Measurements from ENCODE around the gene TMEM120B. TPM values are rescaled to one million over a fixed set of nuclear protein-coding genes. Genes with fewer than 3 reads are reported as not detected.
"Not testable (repeated sequence)": the region's sequence is repeated elsewhere in the genome, so short reads cannot be mapped to it uniquely, and the experiment has no call there.

TMEM120B gene
- polyA plus RNA-seq, 3 donors: 6.1 to 10.6 (median 8.3) TPM

DNA sequence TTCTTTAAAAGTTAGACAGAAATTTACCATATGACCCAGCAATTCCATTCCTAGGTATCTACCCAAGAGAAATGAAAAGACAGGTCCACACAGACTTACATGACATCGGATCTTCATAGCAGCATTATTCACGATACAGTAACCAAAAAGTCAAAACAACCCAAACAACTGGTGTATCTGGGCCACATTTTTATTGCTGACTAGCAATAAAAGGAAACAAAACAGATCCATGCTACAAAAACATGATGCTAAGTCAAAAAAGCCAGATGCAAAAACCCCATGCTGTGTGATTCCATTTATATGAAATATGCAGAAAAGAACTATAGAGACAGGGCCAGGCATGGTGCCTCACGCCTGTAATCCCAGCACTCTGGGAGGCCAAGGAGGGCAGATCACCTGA lies 12.9 kb downstream of the TMEM120B start:
- 89 to 97% (median 94%) methylated on average over 3 of the region's 3 CpGs for WGBS, 3 donors
- no peak overlapping the region for H3K27ac ChIP-seq (ENCODE audit: low read depth, low read length)

DNA sequence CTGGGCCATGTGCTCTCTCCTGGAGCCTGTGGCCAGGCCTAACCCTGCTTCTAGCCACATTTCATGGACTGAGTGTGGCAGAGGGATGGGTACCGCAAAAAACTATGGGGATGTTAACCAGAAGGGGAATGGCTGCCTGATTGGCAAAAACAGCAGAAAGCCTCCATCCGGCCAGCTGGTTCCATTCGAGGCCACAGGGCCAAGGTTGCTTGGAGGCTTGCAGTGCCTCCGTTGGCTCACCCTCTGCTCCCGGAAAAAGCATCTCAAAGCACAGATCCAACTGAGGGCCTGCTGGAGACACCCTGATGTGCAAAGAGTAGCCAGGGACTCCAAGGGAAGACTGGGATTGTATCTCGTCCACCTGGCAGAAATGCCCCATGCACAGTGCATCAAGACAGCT lies 16.5 kb downstream of the TMEM120B start:
- 92 to 96% (median 95%) methylated on average over 6 of the region's 6 CpGs for WGBS, 3 donors
- H3K27ac ChIP-seq (ENCODE audit: low read depth, low read length): no peak overlapping the region

DNA sequence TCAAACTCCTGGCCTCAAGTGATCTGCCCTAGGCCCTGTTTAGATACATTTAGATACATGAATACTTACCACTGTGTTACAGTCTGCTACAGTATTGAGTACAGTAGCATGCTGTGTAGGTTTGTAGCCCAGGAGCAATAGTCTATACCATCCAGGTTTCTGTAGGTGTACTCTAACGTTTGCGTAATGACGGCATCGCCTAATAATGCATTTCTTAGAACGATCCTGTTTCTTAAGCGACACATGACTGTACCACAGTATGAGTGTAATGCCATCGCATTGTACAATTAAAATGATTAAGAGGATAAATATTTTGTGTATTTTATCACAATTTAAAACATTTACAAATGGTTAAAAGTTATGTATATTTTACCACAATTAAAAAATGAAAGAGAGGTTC lies 18.9 kb downstream of the TMEM120B start:
- WGBS, 3 donors: 93 to 97% (median 96%) methylated on average over 7 of the region's 7 CpGs
- no peak overlapping the region for H3K27ac ChIP-seq (ENCODE audit: low read depth, low read length)

DNA sequence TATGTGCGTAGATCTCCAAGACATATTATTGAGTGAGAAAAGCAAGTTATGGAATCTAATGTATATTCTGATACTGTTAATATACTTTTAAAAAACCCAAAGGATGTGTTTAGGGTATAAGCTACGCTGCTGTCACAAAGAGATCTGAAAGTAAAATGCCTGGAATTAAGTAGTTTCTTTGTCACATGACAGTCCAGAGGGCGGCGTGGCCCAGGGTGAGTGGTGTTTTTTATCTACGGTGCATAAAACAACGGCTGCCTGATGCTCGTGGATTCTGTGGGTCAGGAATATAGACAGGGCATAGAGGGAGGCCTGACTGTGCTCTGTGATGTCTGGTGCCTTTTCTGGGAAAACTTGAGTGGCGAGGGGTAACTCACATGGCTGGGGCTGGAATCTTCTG lies 21.3 kb downstream of the TMEM120B start:
- 86 to 89% (median 89%) methylated on average over 8 of the region's 8 CpGs for WGBS, 3 donors
- no peak overlapping the region for H3K27ac ChIP-seq (ENCODE audit: low read depth, low read length)

DNA sequence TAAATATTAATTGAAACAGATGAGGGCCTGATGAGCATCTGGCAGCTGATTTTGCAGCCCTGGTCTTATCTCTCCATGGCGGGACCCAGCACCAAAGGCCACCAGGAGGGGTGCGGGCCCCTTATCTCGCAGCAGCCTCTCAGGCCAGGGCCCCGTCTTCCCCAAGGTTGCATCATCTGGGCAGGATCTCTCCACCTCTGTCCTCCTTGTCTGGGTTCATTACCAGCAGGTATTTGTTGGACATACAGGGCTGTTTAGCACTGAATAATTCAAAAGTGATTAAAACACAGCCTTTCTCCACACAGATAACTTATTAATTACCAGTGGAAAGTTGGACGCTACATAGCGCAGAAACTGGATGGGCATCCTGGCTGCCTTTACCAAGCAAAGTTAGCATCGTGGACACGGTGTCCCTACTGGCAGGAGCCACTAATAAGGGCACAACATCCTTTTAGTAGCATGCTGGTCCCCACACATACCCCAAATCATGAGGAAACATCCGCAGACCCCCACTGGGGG lies 25.8 kb downstream of the TMEM120B start:
- WGBS, 3 donors: 88 to 95% (median 90%) methylated on average over 9 of the region's 9 CpGs
- H3K27ac ChIP-seq (ENCODE audit: low read depth, low read length): no peak overlapping the region

DNA sequence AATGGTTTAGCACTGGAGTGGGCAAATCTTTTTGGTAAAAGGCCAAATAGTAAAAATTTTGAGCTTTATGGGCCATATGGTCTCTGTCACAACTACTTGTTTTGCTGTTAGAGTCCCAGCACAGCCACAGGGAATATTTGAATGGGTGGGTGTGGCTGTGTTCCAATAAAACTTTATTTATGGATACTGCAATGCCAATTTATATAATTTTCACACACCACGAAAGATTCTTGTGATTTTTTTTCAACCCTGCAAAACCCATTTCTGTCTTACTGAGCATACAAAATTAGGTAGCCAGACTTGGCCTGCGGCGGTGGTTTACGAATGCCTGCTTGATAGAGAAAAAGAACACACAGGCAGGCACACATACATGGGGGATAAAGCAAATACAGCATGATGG lies 28.3 kb downstream of the TMEM120B start:
- H3K27ac ChIP-seq (ENCODE audit: low read depth, low read length): no peak overlapping the region
- WGBS, 3 donors: 89 to 94% (median 93%) methylated on average over 4 of the region's 4 CpGs

DNA sequence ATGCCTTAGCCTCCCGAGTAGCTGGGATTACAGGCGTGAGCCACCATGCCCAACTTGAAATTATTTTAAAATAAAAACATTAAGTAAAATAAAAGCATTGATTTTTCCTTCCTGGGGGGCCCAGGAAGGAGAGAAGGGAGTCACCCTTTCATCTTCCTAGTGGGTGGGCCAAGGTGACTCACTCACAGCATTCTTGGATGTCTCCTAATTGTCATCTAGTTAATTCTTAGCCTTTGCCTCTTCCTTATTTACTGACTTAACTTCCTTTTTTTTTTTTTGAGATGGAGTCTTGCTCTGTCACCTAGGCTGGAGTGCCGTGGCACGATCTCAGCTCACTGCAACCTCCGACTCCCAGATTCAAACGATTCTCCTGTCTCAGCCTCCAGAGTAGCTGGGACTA lies 29.2 kb downstream of the TMEM120B start:
- WGBS, 3 donors: 78 to 95% (median 82%) methylated on average over 6 of the region's 6 CpGs
- no peak overlapping the region for H3K27ac ChIP-seq (ENCODE audit: low read depth, low read length)

DNA sequence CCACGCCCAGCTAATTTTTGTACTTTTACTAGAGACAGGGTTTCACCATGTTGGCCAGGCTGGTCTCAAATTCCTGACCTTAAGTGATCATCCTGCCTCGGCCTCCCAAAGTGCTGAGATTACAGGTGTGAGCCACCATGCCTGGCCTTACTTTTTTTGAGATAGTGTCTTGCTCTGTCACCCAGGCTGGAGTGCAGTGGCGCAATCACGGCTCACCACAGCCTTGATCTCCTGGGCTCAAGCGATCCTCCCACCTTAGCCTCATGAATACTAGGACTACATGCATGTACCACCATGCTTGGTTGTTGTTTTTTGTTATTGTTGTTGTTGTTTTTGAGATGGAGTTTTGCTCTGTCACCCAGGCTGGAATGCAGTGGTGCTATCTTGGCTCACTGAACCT lies 33.0 kb downstream of the TMEM120B start:
- H3K27ac ChIP-seq (ENCODE audit: low read depth, low read length): not testable (repeated sequence)
- WGBS, 3 donors: 94 to 97% (median 96%) methylated on average over 5 of the region's 5 CpGs

DNA sequence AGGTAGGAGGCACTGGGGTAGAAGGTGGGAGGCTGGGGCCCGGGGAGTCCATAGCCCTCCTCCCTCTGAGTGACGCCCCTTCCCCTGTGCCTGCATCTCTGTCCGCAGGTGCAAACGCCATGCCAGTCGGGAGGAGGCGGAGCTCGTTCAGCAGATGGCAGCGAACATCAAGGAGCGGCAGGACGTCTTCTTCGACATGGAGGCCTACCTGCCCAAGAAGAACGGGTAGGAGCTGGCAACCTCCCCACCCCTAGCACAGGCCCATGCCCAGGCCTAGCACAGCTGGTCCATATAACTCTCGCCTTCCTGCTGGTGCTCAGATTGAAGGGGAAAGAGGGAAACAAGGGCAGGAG lies 35.6 kb downstream of the TMEM120B start:
- 72 to 85% (median 74%) methylated on average over 13 of the region's 13 CpGs for WGBS, 3 donors
- H3K27ac ChIP-seq (ENCODE audit: low read depth, low read length): no peak overlapping the region

DNA sequence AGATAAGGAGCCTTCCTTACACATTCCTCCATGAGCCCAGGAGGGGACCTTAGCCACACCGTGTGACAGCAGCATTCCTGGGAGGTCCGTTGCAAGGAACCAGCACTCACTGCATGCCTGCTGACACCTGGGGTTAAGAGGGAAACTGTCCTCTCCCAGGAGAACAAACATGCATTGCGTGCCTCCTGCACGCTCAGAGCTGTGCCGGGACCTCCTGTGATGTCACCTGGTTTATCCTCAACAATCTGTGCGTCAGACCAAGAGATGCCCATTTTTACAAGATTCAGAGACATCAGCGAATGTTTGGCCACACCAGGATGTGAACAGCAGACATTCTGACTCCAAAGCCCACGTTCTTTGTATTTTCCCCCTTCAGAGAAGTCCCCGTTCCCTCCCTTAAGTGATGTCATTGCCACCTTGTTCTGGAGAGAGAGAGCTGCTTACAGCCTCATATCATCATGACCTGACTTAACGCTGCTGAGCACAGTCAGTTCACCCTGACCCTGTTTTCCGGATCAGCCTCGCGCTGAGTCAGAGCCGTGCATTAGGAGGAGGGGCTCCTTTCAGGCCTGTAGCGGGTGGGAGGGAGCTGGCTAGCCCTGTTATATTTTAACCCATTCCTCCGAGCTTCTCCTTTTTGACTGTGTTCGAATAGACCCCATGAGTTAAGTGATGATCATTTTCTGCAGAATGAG lies 36.2 kb downstream of the TMEM120B start:
- 41 to 62% (median 43%) methylated on average over 17 of the region's 17 CpGs for WGBS, 3 donors
- no peak overlapping the region for H3K27ac ChIP-seq (ENCODE audit: low read depth, low read length)

DNA sequence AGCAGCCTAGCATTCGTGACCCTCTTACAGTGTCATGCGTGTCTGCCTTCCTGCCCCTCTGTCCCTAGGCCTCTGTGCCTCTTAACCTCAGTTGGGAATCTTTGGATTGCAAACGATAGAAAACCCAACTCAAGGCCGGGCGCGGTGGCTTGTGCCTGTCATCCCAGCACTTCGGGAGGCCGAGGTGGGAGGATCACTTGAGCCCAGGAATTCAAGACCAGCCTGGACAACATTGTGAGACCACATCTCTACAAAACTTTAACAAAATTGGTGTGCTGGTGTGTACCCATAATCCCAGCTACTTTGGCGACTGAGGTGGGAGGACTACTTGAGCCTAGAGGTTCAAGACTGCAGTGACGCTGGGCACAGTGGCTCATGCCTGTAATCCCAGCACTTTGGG lies 36.7 kb downstream of the TMEM120B start:
- WGBS, 3 donors: 81 to 89% (median 84%) methylated on average over 10 of the region's 10 CpGs
- no peak overlapping the region for H3K27ac ChIP-seq (ENCODE audit: low read depth, low read length)

DNA sequence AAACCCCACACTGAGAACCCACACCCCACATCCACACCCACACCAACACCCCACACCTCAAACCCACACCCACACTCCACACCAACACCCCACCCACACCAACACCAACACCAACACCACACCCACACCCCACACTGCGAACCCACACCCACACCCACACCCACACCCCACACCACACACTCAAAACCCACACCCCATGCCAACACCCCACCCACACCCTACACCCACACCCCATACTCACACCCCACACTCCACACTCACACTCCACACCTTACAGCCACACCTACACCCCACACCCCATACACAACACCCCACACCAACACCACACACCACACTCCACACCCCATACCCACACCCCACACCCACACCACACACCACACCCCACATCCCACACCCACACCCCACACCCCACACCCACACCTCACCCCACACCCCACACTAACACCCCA lies 38.0 kb downstream of the TMEM120B start:
- WGBS, 3 donors: 0 to 63% (median 0%) methylated on average over 1 of the region's 1 CpG

DNA sequence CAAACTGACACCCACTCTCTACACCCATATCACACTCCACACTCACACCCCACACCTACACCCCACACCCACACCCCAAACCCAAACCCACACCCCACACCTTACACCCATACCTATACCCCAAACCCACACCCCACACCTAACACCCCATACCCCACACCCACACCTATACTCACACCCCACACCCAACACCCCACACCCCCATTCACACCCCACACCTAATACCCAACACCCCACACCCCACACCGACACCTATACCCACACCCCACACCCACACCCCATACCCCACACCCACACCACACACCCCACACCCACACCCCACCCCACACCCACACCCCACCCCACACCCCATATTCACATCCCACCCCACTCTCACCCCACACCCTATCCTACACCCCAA lies 38.5 kb downstream of the TMEM120B start:
- 93 to 100% (median 100%) methylated on average over 1 of the region's 1 CpG for WGBS, 3 donors
- H3K27ac ChIP-seq (ENCODE audit: low read depth, low read length): no peak overlapping the region

More for the DNA sequence above, 38.0 kb downstream of the TMEM120B start:
- no peak overlapping the region for H3K27ac ChIP-seq (ENCODE audit: low read depth, low read length)

DNA sequence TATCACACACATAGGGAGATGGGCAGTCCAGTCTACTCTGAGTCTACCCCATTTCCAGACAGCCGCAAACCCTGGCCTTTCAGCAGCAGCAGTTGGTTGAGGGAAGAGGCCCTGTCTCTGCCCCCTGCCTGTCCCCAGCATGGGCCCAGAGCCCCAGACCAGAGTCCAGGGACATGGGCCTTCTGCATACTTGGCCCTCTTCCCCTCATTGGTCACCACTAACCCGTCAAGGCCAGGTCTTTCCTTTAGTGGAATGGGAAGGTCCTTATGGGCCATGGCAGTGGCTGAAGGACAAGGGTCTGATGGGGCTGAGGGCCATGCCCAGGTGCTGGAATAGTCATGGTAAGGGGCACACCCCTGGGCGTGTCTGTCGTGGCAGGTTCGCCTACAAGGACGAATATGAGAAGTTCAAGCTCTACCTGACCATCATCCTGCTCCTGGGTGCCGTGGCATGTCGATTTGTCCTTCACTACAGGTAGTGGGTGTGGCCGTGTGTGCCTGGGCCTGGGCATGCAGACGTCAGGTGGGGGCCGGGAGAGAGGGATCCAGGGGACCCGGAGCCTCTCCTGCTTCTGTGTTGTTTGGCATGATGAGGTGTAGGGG lies 39.3 kb downstream of the TMEM120B start:
- 94% methylated on average over 12 of the region's 12 CpGs for WGBS, 3 donors
- no peak overlapping the region for H3K27ac ChIP-seq (ENCODE audit: low read depth, low read length)

DNA sequence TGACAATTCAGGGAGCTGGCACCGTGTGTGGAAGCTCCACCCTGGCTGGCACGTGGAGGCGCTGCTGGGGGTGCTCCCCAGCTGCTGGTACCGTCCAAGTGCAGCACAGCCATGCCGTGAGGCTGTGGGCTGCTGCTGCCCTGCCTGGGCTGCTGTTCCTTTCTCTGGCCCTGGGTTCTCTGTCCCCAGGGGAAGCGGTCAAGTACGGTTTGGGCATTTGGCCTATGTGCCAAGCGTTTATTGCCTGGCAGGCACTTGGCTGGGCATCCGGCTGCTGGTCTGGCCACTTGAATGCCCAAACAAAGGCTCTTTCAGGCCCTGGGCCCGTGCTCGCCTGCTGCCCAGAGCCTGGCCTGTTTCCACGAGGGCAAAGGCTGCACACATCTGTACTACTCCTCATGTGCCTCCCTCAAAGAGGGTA lies 41.3 kb downstream of the TMEM120B start:
- 67 to 77% (median 75%) methylated on average over 12 of the region's 12 CpGs for WGBS, 3 donors
- no peak overlapping the region for H3K27ac ChIP-seq (ENCODE audit: low read depth, low read length)

DNA sequence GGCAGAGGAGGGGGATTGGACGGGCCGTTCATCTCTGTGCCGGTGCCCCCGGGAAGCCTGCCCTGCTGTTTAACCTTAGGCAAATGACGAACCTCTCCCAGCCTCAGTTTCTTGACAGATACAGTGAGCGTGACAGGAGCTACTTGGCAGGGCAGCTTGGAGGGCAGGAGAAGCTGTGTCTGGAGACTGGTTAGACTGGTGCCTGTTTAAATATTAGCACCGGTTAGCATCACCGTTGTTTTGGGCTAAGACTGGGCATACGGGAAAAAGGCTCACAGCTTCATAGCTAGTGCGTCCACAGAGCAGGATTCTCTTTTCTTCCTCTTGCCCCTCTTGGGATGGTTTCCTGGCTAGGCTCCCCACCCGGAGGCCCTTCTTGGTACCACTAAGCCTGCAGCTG lies 42.3 kb downstream of the TMEM120B start:
- 82 to 94% (median 90%) methylated on average over 11 of the region's 11 CpGs for WGBS, 3 donors
- H3K27ac ChIP-seq (ENCODE audit: low read depth, low read length): no peak overlapping the region

DNA sequence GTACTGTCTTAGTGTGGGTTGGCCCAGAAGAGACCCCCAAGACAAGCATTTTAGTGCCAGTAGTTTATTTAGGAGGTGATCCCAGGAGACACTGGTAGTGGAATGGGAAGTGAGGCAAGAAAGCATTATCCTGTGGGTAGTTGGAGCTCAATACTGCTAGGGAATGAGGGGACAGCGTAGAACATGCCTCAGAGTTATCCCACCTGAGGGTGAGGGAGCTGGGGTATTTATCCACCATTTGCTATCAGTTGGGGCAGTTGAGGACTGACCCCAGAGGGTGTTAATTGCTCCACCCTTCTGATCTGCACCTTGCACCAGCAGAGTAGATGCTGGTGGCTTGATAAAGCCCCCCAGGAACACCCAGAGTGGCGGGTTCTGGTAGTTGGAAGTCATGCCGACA lies 43.0 kb downstream of the TMEM120B start:
- WGBS, 3 donors: 94 to 95% (median 94%) methylated on average over 3 of the region's 3 CpGs
- no peak overlapping the region for H3K27ac ChIP-seq (ENCODE audit: low read depth, low read length)

DNA sequence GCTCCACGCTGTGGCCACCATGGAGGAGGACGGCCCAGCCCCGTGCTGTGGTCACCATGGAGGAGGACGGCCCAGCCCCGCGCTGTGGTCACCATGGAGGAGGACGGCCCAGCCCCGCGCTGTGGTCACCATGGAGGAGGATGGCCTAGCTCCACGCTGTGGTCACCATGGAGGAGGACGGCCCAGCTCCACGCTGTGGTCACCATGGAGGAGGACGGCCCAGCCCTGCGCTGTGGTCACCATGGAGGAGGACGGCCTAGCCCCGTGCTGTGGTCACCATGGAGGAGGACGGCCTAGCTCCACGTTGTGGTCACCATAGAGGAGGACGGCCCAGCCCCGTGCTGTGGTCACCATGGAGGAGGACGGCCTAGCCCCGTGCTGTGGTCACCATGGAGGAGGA lies 46.0 kb downstream of the TMEM120B start:
- not testable (repeated sequence) for H3K27ac ChIP-seq (ENCODE audit: low read depth, low read length)
- 96 to 99% (median 97%) methylated on average over 13 to 22 of the region's 22 CpGs for WGBS, 3 donors

DNA sequence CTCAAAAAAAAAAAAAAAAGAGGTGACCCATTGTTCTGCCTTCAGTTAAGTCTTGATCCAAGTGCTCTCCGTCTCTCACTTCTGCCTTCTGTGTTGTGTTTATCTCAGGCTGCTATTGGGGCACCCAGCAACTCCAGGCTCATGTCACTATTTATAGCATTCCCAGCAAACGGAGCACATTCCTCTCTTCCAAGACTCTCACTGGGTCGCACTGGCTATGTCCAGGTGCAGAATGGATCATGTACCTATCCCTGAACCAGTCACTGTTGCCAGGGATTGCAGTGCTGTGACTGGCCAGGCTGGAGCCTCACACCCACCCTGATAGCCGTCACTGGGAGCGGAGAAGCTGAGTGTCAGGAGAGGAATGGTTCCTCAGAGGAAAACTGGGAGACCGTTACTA lies 49.7 kb downstream of the TMEM120B start:
- WGBS, 3 donors: 82 to 87% (median 85%) methylated on average over 6 of the region's 6 CpGs
- H3K27ac ChIP-seq (ENCODE audit: low read depth, low read length): no peak overlapping the region

DNA sequence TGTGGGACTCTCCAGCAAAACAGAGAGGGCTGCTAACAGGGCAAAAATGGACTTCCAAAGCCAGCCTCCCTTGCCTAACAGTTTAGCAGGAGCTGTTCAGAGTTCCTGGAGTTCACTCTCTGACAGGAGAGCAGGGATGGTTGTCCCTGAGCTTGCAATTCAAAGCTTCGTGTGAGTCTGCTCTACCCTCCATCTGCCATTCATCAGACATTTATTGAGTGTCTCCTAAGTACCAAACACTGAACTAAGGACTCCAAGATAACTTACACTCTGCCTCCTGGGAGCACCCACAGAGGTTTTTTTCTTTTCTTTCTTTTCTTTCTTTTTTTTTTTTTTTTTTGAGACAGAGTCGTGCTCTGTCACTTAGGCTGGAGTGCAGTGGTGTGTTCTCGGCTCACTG lies 52.3 kb downstream of the TMEM120B start:
- H3K27ac ChIP-seq (ENCODE audit: low read depth, low read length): no peak overlapping the region
- 85 to 93% (median 92%) methylated on average over 3 of the region's 3 CpGs for WGBS, 3 donors
